DOHH2 (cell line): Measurements from ENCODE around the gene PPID.

Source experiments
- EZH2phosphoT487 ChIP-seq: fragments of 200-600 bp; sonication (generic); IDR thresholded peaks from 2 replicates; pipeline ENCODE4 v1.6.1; 2017; ENCODE audit warnings: borderline replicate concordance, mild to moderate bottlenecking, antibody characterized with exemption, low read length, moderate library complexity, mixed read lengths
- TF ChIP-seq, protein P1 (sequence below): fragments of 200-600 bp; sonication (generic); IDR thresholded peaks from one replicate; pipeline ENCODE4 v1.5.1; 2014; ENCODE audit warnings: antibody characterized with exemption, mild to moderate bottlenecking, low read depth, low read length; ENCODE audit not compliant: poor library complexity, severe bottlenecking

DNA sequence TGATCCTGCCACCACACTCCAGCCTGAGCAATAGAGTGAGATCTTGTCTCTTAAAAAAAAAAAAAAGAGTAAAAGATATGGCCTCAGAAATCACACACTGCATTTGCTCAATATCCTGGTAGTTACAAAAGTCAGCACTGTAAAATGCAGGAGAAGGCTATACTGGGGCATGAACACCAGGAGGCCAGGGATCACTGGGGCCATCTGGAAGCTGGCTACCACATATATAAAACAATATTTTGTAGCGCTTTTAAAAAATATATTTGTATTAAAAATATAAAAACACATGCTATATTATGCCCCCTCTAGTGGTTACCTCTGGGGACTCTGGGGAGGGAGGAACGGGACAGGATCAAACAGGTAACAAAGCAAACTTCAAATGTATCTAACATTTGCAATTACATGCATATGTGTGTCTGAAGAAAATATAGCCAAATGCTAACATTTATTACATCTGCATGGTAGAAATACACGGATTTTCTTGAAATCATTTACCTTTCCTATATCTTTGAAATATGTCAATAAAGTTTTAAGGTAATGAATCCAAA, 55.5 kb downstream of the PPID start:
- TF ChIP-seq, protein P1, sequence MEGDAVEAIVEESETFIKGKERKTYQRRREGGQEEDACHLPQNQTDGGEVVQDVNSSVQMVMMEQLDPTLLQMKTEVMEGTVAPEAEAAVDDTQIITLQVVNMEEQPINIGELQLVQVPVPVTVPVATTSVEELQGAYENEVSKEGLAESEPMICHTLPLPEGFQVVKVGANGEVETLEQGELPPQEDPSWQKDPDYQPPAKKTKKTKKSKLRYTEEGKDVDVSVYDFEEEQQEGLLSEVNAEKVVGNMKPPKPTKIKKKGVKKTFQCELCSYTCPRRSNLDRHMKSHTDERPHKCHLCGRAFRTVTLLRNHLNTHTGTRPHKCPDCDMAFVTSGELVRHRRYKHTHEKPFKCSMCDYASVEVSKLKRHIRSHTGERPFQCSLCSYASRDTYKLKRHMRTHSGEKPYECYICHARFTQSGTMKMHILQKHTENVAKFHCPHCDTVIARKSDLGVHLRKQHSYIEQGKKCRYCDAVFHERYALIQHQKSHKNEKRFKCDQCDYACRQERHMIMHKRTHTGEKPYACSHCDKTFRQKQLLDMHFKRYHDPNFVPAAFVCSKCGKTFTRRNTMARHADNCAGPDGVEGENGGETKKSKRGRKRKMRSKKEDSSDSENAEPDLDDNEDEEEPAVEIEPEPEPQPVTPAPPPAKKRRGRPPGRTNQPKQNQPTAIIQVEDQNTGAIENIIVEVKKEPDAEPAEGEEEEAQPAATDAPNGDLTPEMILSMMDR, result peak; percentile 37
- TF ChIP-seq EZH2phosphoT487, result no peak
